ENCODE data around the gene IFNB1.

The IFNB1 gene

GRCh38 chr9:21060919-21061561 is 16.7 kb downstream of the IFNB1 start:
- no peak for DNase-seq

- no peak for DNase-seq
Measured at GRCh38 chr9:21056931-21057330, 20.8 kb downstream of the IFNB1 start.

- DNase-seq, result no peak
Measured at GRCh38 chr9:21053851-21054250, 23.9 kb downstream of the IFNB1 start.

- no peak for DNase-seq
Measured at GRCh38 chr9:21047281-21047691, 30.5 kb downstream of the IFNB1 start.

- DNase-seq, result no peak
Measured at GRCh38 chr9:21043841-21044240, 33.9 kb downstream of the IFNB1 start.

- DNase-seq, result no peak
Measured at GRCh38 chr9:21042466-21042865, 35.3 kb downstream of the IFNB1 start.

GRCh38 chr9:21039302-21039701 is 38.4 kb downstream of the IFNB1 start:
- DNase-seq, result no peak

GRCh38 chr9:21037278-21037677 is 40.5 kb downstream of the IFNB1 start:
- no peak for DNase-seq

GRCh38 chr9:21031808-21032183 is 45.9 kb downstream of the IFNB1 start:
- DNase-seq, result no peak

- peak; percentile 15 for DNase-seq
Measured at GRCh38 chr9:21031091-21031807, 46.5 kb downstream of the IFNB1 start, which contains the start of gene HACD4. Gene HACD4, minus strand, starts transcription at chr9:21031640. Its CDS starts 50 bp downstream, at chr9:21031590.

GRCh38 chr9:21030389-21031035 is 47.2 kb downstream of the IFNB1 start:
- no peak for DNase-seq

GRCh38 chr9:21029661-21030060 is 48.1 kb downstream of the IFNB1 start:
- DNase-seq, result no peak

- DNase-seq, result no peak
Measured at GRCh38 chr9:21028466-21028865, 49.3 kb downstream of the IFNB1 start.

GRCh38 chr9:21027295-21027694 is 50.4 kb downstream of the IFNB1 start:
- DNase-seq, result no peak

Data from DMS79 (cell line).